Measurements from ENCODE around the gene DGKB. TPM values are rescaled to one million over a fixed set of nuclear protein-coding genes. Genes with fewer than 3 reads are reported as not detected.

Gene DGKB
- total RNA-seq, 1 donor from 2014 or later = 2.1 TPM

- Histone ChIP-seq H3K9me3 (ENCODE audit: control insufficient read depth in 3 of 3, low read length in 3 of 3) (no peaks in the 10 kb centered on the region), H3K36me3 (ENCODE audit: control insufficient read depth in 3 of 3, insufficient read depth in 3 of 3, low read length in 3 of 3) (no peaks in the 10 kb centered on the region), H3K4me1 (ENCODE audit: control insufficient read depth in 3 of 3, insufficient read depth in 3 of 3, low read length in 3 of 3) (no peaks in the 10 kb centered on the region), H3K27ac (ENCODE audit: low read depth, low read length) (no peak overlapping the region), H3K27me3 (ENCODE audit: control insufficient read depth in 3 of 3, insufficient read depth in 3 of 3, low read length in 3 of 3) (no peaks in the 10 kb centered on the region), H3K9ac (ENCODE audit: low read depth in 1 of 3, low read length in 3 of 3) (no peak overlapping the region), H3K4me3 (ENCODE audit: low read length in 3 of 3) (no peak overlapping the region)
These were observed 797.7 kb downstream of the DGKB start for GRCh38 chr7:14104861-14105260.

- Histone ChIP-seq H3K9me3 (ENCODE audit: control insufficient read depth in 3 of 3, low read length in 3 of 3) (no peaks in the 10 kb centered on the region), H3K36me3 (ENCODE audit: control insufficient read depth in 3 of 3, insufficient read depth in 3 of 3, low read length in 3 of 3) (no peaks in the 10 kb centered on the region), H3K4me3 (ENCODE audit: low read length in 3 of 3) (no peak overlapping the region), H3K27me3 (ENCODE audit: control insufficient read depth in 3 of 3, insufficient read depth in 3 of 3, low read length in 3 of 3) (no peaks in the 10 kb centered on the region), H3K27ac (ENCODE audit: low read depth, low read length) (no peak overlapping the region), H3K4me1 (ENCODE audit: control insufficient read depth in 3 of 3, insufficient read depth in 3 of 3, low read length in 3 of 3) (no peaks in the 10 kb centered on the region), H3K9ac (ENCODE audit: low read depth in 1 of 3, low read length in 3 of 3) (no peak overlapping the region)
These were observed 806.4 kb downstream of the DGKB start for GRCh38 chr7:14096159-14096558.

- H3K9me3 ChIP-seq (ENCODE audit: control insufficient read depth in 3 of 3, low read length in 3 of 3) = no peaks in the 10 kb centered on the region
- H3K9ac ChIP-seq (ENCODE audit: low read depth in 1 of 3, low read length in 3 of 3) = no peak overlapping the region
- H3K27ac ChIP-seq (ENCODE audit: low read depth, low read length) = no peak overlapping the region
- no peaks in the 10 kb centered on the region for H3K27me3 ChIP-seq (ENCODE audit: control insufficient read depth in 3 of 3, insufficient read depth in 3 of 3, low read length in 3 of 3)
- no peak overlapping the region for H3K4me3 ChIP-seq (ENCODE audit: low read length in 3 of 3)
- no peaks in the 10 kb centered on the region for H3K36me3 ChIP-seq (ENCODE audit: control insufficient read depth in 3 of 3, insufficient read depth in 3 of 3, low read length in 3 of 3)
- H3K4me1 ChIP-seq (ENCODE audit: control insufficient read depth in 3 of 3, insufficient read depth in 3 of 3, low read length in 3 of 3) = no peaks in the 10 kb centered on the region
These were observed 807.2 kb downstream of the DGKB start for GRCh38 chr7:14095233-14095950.
